HEK293 (cell line): Measurements from ENCODE around the gene SLC25A45.

ENCODE experiments used
- ELK4 ChIP-seq: IDR thresholded peaks from 2 replicates; pipeline ENCODE4 v1.6.1; 2011; ENCODE audit warnings: mild to moderate bottlenecking, low read depth, low read length, borderline replicate concordance
- MYNN ChIP-seq: fragments of 450-650 bp; formaldehyde crosslinking; IDR thresholded peaks from 2 replicates; pipeline ENCODE4 v1.5.1; 2016; ENCODE audit warnings: missing biosample characterization, missing genetic modification characterization, borderline replicate concordance
- PBX3 ChIP-seq: sonication (generic); formaldehyde crosslinking; IDR thresholded peaks from 2 replicates; pipeline ENCODE4 v1.8.1; 2022; ENCODE audit warnings: mild to moderate bottlenecking, moderate library complexity, missing genetic modification reagents
- REPIN1 ChIP-seq: fragments of 450-650 bp; formaldehyde crosslinking; IDR thresholded peaks from 2 replicates; pipeline ENCODE4 v1.5.1; 2017; ENCODE audit warnings: missing biosample characterization, missing genetic modification characterization, low read depth
- YY1 ChIP-seq: fragments of 450-650 bp; formaldehyde crosslinking; IDR thresholded peaks from 2 replicates; pipeline ENCODE4 v1.5.1; 2018; ENCODE audit warnings: missing biosample characterization, missing genetic modification characterization
- ZFP37 ChIP-seq: fragments of 450-650 bp; formaldehyde crosslinking; IDR thresholded peaks from 2 replicates; pipeline ENCODE4 v1.5.1; 2016; ENCODE audit warnings: missing biosample characterization, missing genetic modification characterization
- ZNF114 ChIP-seq: fragments of 450-650 bp; formaldehyde crosslinking; IDR thresholded peaks from 2 replicates; pipeline ENCODE4 v1.5.0; 2017; ENCODE audit warnings: missing biosample characterization, missing genetic modification characterization
- ZNF133 ChIP-seq: fragments of 450-650 bp; formaldehyde crosslinking; IDR thresholded peaks from 2 replicates; pipeline ENCODE4 v1.5.1; 2016; ENCODE audit warnings: missing biosample characterization, missing genetic modification characterization
- ZNF26 ChIP-seq: fragments of 450-650 bp; formaldehyde crosslinking; IDR thresholded peaks from 2 replicates; pipeline ENCODE4 v1.5.1; 2016; ENCODE audit warnings: missing biosample characterization, missing genetic modification characterization
- ZNF274 ChIP-seq, 2 experiments: fragments of 200-500 bp in 1 of 2; fragments of 450-650 bp in 1 of 2; sonication (Bioruptor generic) in 1 of 2; formaldehyde crosslinking in 1 of 2; IDR thresholded peaks; 2 replicates each; pipeline versions ENCODE4 v1.5.1 to v1.6.1; 2014 to 2016; ENCODE audit warnings: borderline replicate concordance in 1 of 2, inconsistent platforms in 1 of 2, low read length in 1 of 2, missing biosample characterization in 1 of 2, missing genetic modification characterization in 1 of 2
- ZNF354C ChIP-seq: fragments of 450-650 bp; formaldehyde crosslinking; IDR thresholded peaks from 2 replicates; pipeline ENCODE4 v1.5.1; 2016; ENCODE audit warnings: missing biosample characterization, missing genetic modification characterization, low read depth, borderline replicate concordance
- ZNF521 ChIP-seq: fragments of 450-650 bp; formaldehyde crosslinking; IDR thresholded peaks from 2 replicates; pipeline ENCODE4 v1.5.1; 2017; ENCODE audit warnings: missing biosample characterization, mild to moderate bottlenecking, missing genetic modification characterization
- ZNF629 ChIP-seq: fragments of 450-650 bp; formaldehyde crosslinking; IDR thresholded peaks from 2 replicates; pipeline ENCODE4 v1.5.1; 2017; ENCODE audit warnings: missing biosample characterization, missing genetic modification characterization
- TF ChIP-seq, protein P1 (sequence below): fragments of 450-650 bp; formaldehyde crosslinking; IDR thresholded peaks from 2 replicates; pipeline ENCODE4 v1.5.1; 2016; ENCODE audit warnings: missing biosample characterization, missing genetic modification characterization

DNA sequence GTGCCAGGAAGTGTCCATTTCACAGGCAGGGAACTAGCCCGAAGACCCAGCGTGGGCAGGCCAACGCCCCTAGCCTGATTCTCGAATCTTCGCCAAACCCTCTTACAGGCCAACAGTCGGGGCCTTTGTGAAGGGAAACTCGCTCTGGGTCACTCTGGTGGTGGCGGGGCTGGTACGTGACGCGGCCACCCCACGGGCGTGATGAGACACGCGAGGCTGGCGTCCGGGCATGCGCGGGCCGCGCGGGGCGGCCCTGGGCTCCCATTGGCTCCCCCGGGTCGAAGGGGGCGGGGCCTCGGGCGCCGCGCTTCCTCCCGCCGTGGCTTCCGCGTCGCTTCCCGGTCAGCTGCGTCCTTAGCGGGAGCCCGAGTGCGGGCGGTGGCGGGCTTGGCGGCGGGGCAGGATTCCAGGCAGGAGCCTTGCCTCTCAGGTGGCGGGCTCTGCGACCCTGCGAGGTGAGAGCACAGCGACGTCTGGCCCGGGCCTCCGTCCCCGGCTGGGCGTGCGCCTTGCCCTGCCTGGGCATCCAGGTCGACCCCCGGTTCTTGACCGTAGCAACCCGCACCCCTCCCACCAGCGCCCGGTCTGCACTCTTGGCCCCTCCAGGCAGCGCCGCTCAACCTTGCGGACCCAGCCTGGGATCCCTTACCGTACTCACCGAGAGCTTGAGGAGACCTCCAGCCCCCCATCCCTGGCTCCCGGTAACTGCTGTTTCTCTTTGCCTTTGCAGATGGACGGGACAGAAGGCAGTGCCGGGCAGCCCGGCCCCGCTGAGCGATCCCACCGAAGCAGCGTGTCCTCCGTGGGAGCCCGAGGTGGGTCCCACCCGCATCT, 4.1 kb upstream of the SLC25A45 start, which contains the start of gene FRMD8:
- TF ChIP-seq ELK4 (no peak), ZFP37 (tag by site-specific recombination) (no peak), MYNN (no peak), ZNF274 (IDR thresholded peaks at IDR 0.05; ENCODE audit: low read length) (no peak), ZNF274 (tag by site-specific recombination; IDR thresholded peaks at IDR 0.05; ENCODE audit: borderline replicate concordance) (no peak), ZNF629 (tag by site-specific recombination) (no peak), ZNF26 (tag by site-specific recombination) (no peak), YY1 (no peak), ZNF133 (tag by site-specific recombination) (no peak), ZNF114 (tag by site-specific recombination) (no peak), PBX3 (CRISPR knock-in tag) (no peak), ZNF354C (tag by site-specific recombination) (no peak), ZNF521 (tag by site-specific recombination) (no peak), REPIN1 (no peak)
- TF ChIP-seq, protein P1, sequence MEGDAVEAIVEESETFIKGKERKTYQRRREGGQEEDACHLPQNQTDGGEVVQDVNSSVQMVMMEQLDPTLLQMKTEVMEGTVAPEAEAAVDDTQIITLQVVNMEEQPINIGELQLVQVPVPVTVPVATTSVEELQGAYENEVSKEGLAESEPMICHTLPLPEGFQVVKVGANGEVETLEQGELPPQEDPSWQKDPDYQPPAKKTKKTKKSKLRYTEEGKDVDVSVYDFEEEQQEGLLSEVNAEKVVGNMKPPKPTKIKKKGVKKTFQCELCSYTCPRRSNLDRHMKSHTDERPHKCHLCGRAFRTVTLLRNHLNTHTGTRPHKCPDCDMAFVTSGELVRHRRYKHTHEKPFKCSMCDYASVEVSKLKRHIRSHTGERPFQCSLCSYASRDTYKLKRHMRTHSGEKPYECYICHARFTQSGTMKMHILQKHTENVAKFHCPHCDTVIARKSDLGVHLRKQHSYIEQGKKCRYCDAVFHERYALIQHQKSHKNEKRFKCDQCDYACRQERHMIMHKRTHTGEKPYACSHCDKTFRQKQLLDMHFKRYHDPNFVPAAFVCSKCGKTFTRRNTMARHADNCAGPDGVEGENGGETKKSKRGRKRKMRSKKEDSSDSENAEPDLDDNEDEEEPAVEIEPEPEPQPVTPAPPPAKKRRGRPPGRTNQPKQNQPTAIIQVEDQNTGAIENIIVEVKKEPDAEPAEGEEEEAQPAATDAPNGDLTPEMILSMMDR (tag by site-specific recombination): no peak
